HG03342 (cell line): ENCODE data around the gene MERTK.

Source experiments
- ATAC-seq: cut with Tn5 transposase; IDR thresholded peaks from one replicate; pipeline ENCODE4 v1.9.1; 2021; ENCODE audit warnings: mild to moderate bottlenecking, moderate library complexity; ENCODE audit not compliant: unreplicated experiment

The MERTK gene

GRCh38 chr2:112073875-112074274, 175.5 kb downstream of the MERTK start:
- no peak for ATAC-seq

- no peak for ATAC-seq
Observed at GRCh38 chr2:112074506-112074905, 176.1 kb downstream of the MERTK start.

GRCh38 chr2:112075490-112076260, 177.3 kb downstream of the MERTK start:
- no peak for ATAC-seq

- ATAC-seq = no peak
Observed at GRCh38 chr2:112077814-112078213, 179.4 kb downstream of the MERTK start.
